DOHH2 (cell line): ENCODE data around the gene SAMD14.

Source experiments
- EZH2phosphoT487 ChIP-seq: fragments of 200-600 bp; sonication (generic); IDR thresholded peaks from 2 replicates; pipeline ENCODE4 v1.6.1; 2017; ENCODE audit warnings: borderline replicate concordance, mild to moderate bottlenecking, antibody characterized with exemption, low read length, moderate library complexity, mixed read lengths
- TF ChIP-seq, protein P1 (sequence below): fragments of 200-600 bp; sonication (generic); IDR thresholded peaks from one replicate; pipeline ENCODE4 v1.5.1; 2014; ENCODE audit warnings: antibody characterized with exemption, mild to moderate bottlenecking, low read depth, low read length; ENCODE audit not compliant: poor library complexity, severe bottlenecking

- TF ChIP-seq, protein P1, sequence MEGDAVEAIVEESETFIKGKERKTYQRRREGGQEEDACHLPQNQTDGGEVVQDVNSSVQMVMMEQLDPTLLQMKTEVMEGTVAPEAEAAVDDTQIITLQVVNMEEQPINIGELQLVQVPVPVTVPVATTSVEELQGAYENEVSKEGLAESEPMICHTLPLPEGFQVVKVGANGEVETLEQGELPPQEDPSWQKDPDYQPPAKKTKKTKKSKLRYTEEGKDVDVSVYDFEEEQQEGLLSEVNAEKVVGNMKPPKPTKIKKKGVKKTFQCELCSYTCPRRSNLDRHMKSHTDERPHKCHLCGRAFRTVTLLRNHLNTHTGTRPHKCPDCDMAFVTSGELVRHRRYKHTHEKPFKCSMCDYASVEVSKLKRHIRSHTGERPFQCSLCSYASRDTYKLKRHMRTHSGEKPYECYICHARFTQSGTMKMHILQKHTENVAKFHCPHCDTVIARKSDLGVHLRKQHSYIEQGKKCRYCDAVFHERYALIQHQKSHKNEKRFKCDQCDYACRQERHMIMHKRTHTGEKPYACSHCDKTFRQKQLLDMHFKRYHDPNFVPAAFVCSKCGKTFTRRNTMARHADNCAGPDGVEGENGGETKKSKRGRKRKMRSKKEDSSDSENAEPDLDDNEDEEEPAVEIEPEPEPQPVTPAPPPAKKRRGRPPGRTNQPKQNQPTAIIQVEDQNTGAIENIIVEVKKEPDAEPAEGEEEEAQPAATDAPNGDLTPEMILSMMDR = no peak
- no peak for TF ChIP-seq EZH2phosphoT487
These were observed 6.2 kb downstream of the SAMD14 start for GRCh38 chr17:50123649-50124349.
